Esophagus muscularis mucosa (tissue), 4 donors: ENCODE measurements around the gene DHX16.

Experiments used
- CTCF ChIP-seq, 3 experiments: fragments of 200-600 bp in 2 of 3; fragments of 450-650 bp in 1 of 3; sonication (generic) in 2 of 3; IDR thresholded peaks; one replicate each; pipeline ENCODE4 v1.5.1; 2017 to 2019; ENCODE audit warnings: antibody characterized with exemption in 3 of 3, mild to moderate bottlenecking in 2 of 3, moderate library complexity in 1 of 3
- EP300 ChIP-seq: sonication (generic); formaldehyde crosslinking; IDR thresholded peaks from one replicate; pipeline ENCODE4 v1.6.1; 2017; ENCODE audit warnings: antibody characterized with exemption
- POLR2A ChIP-seq: fragments of 450-650 bp; IDR thresholded peaks from one replicate; pipeline ENCODE4 v1.6.1; 2017; ENCODE audit warnings: antibody characterized with exemption, moderate library complexity, mild to moderate bottlenecking, low read depth
- POLR2AphosphoS5 ChIP-seq, 2 donors: sonication (generic); formaldehyde crosslinking; IDR thresholded peaks; one replicate each; pipeline ENCODE4 v1.6.1; 2017; ENCODE audit warnings: antibody characterized with exemption in 2 of 2

GRCh38 chr6:30683183-30683979 is 10.6 kb upstream of the DHX16 start:
- no peak for TF ChIP-seq CTCF (IDR thresholded peaks at IDR 0.05)
- TF ChIP-seq POLR2AphosphoS5 (IDR thresholded peaks at IDR 0.05) = no peak
- no peak for TF ChIP-seq POLR2A
- TF ChIP-seq EP300 = no peak
